H4 (cell line): ENCODE measurements around the gene MRPS6. TPM values are rescaled to one million over a fixed set of nuclear protein-coding genes. Genes with fewer than 3 reads are reported as not detected.
A peak's percentile ranks its signal among the peaks of the same experiment; 100 is the strongest.

Experiments used
- DNase-seq: peaks from one replicate; pipeline ENCODE4 v3.0.0-alpha.2; 2015; ENCODE audit warnings: low spot score
- total RNA-seq: library from RNA; depleted of rRNA; stranded (reverse); fragments of >200 nt; shearing (Covaris generic); gene quantifications from 2 replicates; pipeline ENCODE4 v1.2.3, GENCODE V29; 2014

MRPS6 gene
- total RNA-seq, 1 experiment from 2014 or later: 40.9 TPM

GRCh38 chr21:34100337-34100736 is 27.0 kb downstream of the MRPS6 start:
- DNase-seq: no peak

GRCh38 chr21:34100790-34101189 is 27.4 kb downstream of the MRPS6 start:
- DNase-seq: no peak

- DNase-seq: no peak
Measured at GRCh38 chr21:34105947-34106541, 32.7 kb downstream of the MRPS6 start.

- no peak for DNase-seq
Measured at GRCh38 chr21:34107606-34108005, 34.2 kb downstream of the MRPS6 start.

DNA sequence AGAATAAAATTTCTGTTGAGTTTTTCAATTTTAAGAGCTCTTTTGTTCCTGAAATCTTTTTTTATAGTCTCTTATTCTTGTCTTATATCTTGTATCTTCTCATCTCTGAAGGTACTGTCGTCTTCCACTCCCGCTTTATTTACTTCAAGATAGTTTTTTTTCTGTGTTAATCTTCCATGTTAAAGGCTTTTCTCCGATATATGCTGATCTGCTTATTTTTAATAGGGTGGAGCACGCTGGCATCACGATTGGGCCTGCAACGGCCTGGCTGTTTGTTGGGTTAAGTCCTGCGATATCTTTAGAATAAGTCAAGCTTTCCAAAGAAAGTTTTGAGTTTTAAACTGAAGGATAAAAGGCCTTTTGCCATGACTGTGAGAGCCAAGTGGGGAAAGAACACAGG is 35.7 kb downstream of the MRPS6 start:
- DNase-seq: no peak

DNA sequence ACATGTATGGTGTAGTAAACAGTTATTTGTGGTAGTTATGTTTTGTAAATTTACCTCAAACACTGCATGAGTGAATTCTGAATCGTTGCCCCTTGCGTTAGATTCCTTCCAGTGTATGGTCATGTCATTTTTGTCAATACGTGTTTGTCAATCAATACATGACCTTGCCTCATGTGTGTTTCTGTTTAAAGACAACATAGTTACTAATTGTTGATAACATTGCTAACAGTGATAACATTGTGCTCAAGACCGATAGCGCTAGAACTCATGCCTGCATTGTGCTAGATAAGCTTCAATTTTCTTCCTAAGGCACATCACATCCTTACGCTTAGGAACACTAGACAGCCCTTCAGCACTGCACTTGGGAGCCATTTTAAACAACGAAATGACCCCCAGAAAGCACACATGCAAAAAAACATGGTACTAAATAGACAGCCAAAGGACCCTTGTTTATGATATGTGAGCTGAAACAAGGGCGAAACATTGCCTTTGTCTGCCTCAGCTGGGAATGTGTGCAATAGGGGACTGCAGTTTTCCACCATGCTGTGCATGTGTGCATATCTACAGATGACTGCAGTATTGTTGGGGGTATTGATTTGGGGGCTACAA is 37.3 kb downstream of the MRPS6 start:
- no peak for DNase-seq

DNA sequence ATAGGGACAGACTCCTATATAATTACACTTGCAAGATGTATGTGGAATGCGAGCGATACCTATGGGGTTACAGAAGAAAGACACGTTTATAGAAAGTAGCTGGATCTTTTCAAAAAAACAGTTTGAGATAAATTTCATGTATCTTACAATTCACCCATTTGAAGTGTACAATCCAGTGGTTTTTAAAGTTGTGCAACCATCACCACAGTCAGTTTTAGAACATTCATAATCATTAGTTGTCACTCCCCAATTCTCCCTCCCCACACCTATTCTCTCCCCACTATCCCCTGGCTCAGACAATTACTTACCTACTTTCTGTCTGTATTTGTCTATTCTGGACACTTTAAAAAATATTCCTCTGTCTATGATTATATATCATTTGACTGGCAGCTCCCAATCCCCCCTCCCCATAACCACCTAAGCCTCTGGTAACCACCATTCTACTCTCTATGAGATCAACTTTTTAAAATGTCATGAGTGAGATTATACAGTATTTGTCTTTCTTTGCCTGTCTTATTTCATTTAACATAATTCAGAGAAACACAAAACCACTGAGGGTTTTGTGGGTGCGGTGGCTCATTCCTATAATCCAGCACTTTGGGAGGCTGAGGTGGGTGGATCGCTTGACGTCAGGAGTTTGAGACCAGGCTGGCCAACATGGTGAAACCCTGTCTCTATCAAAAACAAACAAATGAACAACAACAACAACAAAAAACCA is 39.1 kb downstream of the MRPS6 start:
- DNase-seq: no peak

- DNase-seq: no peak
Measured at GRCh38 chr21:34113842-34114241, 40.5 kb downstream of the MRPS6 start.

GRCh38 chr21:34115160-34115559 is 41.8 kb downstream of the MRPS6 start:
- no peak for DNase-seq

DNA sequence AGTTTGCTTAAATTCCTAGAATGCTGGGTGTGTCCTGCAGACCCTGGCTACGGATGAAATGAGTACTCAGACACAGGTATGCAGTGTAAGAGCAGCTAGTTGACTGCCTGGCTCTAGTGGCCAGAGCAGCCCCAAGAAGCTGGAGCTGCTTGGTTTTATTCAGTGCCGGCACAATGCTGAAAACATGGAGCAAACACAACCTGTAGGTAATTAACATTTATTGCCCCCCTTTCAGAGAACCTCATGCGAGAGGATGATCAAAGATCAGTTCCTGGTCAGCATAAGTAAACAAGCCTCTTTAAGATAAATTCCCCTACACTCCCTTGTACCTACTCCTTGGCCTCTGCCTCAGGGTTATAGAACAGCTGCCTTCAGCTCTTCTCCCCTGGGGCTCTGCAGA is 43.2 kb downstream of the MRPS6 start:
- DNase-seq: no peak

- no peak for DNase-seq
Measured at GRCh38 chr21:34120867-34121266, 47.5 kb downstream of the MRPS6 start.

GRCh38 chr21:34122047-34122446 is 48.7 kb downstream of the MRPS6 start:
- no peak for DNase-seq

DNA sequence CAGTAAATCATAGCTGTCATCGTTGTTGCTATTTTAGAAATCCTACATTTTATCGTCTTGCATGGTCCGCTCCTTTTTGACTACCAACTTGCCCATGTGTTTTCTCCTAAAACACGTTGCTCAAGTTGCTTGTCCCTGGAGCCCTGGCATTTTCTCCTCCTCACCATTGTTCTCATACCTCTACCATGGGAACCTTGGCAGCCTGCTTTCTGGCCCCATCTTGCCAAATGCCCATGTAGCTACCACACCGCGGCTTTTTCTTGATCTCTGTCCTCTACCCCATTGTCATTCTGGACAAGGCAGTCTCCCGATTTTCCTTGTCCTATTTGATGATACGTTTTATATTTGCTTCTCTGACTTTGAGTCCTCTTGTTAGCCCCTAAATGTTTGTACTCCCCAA is 50.2 kb downstream of the MRPS6 start:
- no peak for DNase-seq

DNA sequence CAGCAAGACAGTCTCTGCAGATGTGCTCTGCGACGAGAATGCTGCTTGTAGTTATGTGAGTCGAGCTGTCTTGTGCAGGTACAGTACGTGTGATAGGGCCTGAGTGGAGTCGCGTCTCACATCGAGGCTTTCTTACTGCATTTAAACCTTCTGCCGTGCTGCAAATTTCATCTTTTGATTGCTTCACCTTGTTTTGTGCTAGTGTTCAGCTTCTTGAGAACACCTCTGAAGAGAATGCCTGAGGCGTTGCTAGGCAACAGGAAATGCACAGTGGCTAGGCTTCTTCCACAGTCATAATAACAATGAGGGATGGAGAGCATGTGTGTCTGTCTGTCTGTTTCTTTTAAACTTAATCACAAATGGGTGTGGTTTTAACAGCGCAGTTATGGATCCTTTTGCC is 52.9 kb downstream of the MRPS6 start:
- no peak for DNase-seq

DNA sequence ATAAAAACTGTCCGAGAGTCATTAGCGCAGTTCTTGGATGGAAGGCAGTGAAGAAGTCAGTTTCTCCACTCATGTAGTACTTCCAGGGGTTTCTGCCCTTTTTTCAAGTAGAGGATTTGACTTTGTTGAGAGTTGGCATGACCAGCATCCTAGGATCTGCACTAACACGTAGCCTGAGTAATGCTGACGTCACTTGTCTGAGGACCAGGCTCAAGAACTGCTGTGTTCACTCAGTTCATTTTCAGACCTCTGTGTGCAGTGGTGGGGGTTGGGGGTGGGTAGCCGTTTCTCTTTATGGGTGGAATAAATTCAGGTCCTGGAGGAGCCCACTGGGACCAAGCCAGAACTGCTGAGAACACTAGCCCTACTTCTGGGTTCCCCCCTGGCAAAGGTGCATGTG is 53.3 kb downstream of the MRPS6 start:
- DNase-seq: no peak

DNA sequence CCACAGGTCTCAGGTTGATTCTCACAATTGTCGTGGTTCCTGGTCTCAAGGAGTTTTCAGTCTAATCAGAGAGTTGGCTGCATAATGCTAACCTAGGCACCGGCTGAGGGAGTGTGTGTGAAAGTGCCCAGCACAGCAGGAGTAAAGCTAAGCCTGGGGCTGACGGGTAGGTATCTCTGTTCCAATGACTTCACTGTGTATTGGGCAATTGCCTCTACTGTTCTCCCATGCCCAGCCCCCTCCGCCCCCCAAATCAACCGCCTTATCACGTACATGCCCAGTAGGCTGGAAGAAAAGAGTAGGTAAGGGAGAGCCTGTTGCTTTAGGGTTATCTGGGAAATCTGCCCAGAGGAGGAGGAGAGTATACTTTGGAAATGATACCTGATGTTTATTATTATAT is 54.7 kb downstream of the MRPS6 start:
- no peak for DNase-seq

DNA sequence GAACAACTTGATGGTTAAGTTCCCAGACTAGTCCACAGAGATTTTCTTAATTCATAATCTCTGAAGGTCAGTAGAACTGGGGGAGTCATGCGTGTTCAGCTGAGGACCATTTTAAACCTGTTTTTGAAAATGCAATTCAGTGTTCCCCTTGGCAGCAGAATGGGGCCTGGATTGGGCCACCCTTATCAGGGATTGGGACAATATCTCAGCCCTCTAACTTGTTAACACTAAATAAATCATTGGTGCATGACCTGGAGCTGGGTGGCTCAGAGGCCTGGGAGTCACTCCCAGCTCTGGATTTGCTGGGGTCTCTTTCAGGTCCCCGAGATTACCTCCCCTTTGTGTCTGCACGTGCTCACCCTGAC is 55.3 kb downstream of the MRPS6 start:
- DNase-seq: no peak

- peak; percentile 87 for DNase-seq
Measured at GRCh38 chr21:34129039-34129891, 55.9 kb downstream of the MRPS6 start.

- no peak for DNase-seq
Measured at GRCh38 chr21:34129901-34130715, 56.7 kb downstream of the MRPS6 start.

DNA sequence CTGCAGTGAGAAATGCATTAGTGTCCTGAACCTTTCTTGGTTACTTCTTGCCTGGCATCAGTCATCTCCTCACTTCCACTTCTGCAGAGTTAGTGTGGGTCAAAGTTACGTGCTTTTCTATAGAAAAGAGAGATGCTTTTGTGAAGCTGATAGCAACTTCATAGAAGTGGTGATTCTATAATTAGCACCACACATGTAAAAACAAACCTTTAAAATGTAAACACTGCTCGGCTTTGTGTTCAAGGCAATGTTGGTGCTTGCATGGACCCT is 57.3 kb downstream of the MRPS6 start:
- no peak for DNase-seq

- DNase-seq: no peak
Measured at GRCh38 chr21:34131586-34131985, 58.2 kb downstream of the MRPS6 start.

DNA sequence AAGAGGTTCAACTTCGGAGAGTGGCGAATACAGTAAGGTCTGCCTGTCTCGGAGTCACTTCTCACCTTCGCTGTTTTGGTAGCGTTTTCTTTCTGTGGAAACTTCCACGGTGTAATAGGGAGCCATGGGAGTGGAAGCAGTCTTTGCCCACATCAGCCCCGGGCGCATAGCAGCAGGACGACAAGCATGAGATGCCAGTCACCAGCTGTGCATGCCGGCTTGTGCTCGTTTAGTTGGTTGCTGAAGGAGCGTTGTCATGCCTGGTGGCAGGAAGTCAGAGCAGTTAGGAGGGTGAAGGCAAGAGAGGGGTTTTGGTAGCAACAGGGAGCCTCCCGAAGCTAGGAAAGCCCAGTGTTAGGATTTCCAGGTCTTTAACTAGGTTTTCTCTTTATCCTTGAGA is 58.8 kb downstream of the MRPS6 start:
- no peak for DNase-seq
